Neural cell (in vitro differentiated cells): ENCODE data around the gene SFXN3. TPM values are rescaled to one million over a fixed set of nuclear protein-coding genes. Genes with fewer than 3 reads are reported as not detected.

ENCODE experiments used
- H2AFZ ChIP-seq: fragments of 200-600, 300-800 bp; sonication (generic), shearing (Covaris generic); 2 replicates; pipeline ENCODE4 v1.6.0; 2014; ENCODE audit warnings: low read depth, mild to moderate bottlenecking, antibody characterized with exemption, low read length, moderate library complexity
- H3F3A ChIP-seq: fragments of 200-600 bp; shearing (Covaris generic); 2 replicates; pipeline ENCODE4 v1.6.1; 2016; ENCODE audit warnings: mild to moderate bottlenecking, moderate library complexity, mixed read lengths, antibody characterized with exemption, low read length; ENCODE audit not compliant: insufficient read depth, poor library complexity, severe bottlenecking
- H3K27ac ChIP-seq: fragments of 200-600, 300-800 bp; sonication (generic), shearing (Covaris generic); 2 replicates; pipeline ENCODE4 v1.5.1; 2014; ENCODE audit warnings: mild to moderate bottlenecking, low read length, moderate library complexity
- H3K27me3 ChIP-seq: fragments of 300-800, 200-600 bp; sonication (generic), shearing (Covaris generic); 2 replicates; pipeline ENCODE4 v1.6.0; 2014; ENCODE audit warnings: mild to moderate bottlenecking, low read depth, low read length, moderate library complexity; ENCODE audit not compliant: insufficient read depth
- H3K36me3 ChIP-seq: fragments of 300-800, 200-600 bp; sonication (generic), shearing (Covaris generic); 2 replicates; pipeline ENCODE4 v1.5.1; 2014; ENCODE audit warnings: mild to moderate bottlenecking, antibody characterized with exemption, low read length, moderate library complexity; ENCODE audit not compliant: insufficient read depth
- H3K4me2 ChIP-seq: fragments of 300-800, 200-600 bp; sonication (generic), shearing (Covaris generic); 2 replicates; pipeline ENCODE4 v1.6.0; 2014; ENCODE audit warnings: mild to moderate bottlenecking, low read length
- H3K4me3 ChIP-seq: fragments of 300-800, 200-600 bp; sonication (generic), shearing (Covaris generic); 2 replicates; pipeline ENCODE4 v1.5.1; 2014; ENCODE audit warnings: mild to moderate bottlenecking, low read length, moderate library complexity
- H3K79me2 ChIP-seq: fragments of 200-600 bp; shearing (Covaris generic); replicated peaks from 2 replicates; pipeline ENCODE4 v1.6.0; 2014; ENCODE audit warnings: mild to moderate bottlenecking, low read length, moderate library complexity; ENCODE audit not compliant: insufficient read depth
- H3K9ac ChIP-seq: fragments of 300-800, 200-600 bp; sonication (generic), shearing (Covaris generic); 2 replicates; pipeline ENCODE4 v1.6.1; 2016; ENCODE audit warnings: mild to moderate bottlenecking, low read length, mixed read lengths
- H3K9me2 ChIP-seq: fragments of 200-600 bp; shearing (Covaris generic); 2 replicates; pipeline ENCODE4 v1.6.1; 2016; ENCODE audit warnings: mild to moderate bottlenecking, low read length, mixed read lengths; ENCODE audit not compliant: insufficient read depth
- H3K9me3 ChIP-seq: fragments of 200-600, 300-800 bp; sonication (generic), shearing (Covaris generic); 2 replicates; pipeline ENCODE4 v1.6.1; 2016; ENCODE audit warnings: mild to moderate bottlenecking, mixed run types, low read length, moderate library complexity, mixed read lengths
- H4K20me1 ChIP-seq: fragments of 200-600 bp; shearing (Covaris generic); 2 replicates; pipeline ENCODE4 v1.6.1; 2016; ENCODE audit warnings: mild to moderate bottlenecking, mixed run types; ENCODE audit not compliant: insufficient read depth
- CTCF ChIP-seq: fragments of 450-650 bp; IDR thresholded peaks from 2 replicates; pipeline ENCODE4 v1.5.1; 2014; ENCODE audit warnings: antibody characterized with exemption, mild to moderate bottlenecking, moderate library complexity; ENCODE audit not compliant: poor library complexity, severe bottlenecking
- EP300 ChIP-seq: fragments of 450-650 bp; conservative IDR thresholded peaks from 2 replicates; pipeline ENCODE4 v1.6.1; 2014; ENCODE audit warnings: antibody characterized with exemption, mild to moderate bottlenecking, moderate library complexity; ENCODE audit not compliant: poor library complexity, severe bottlenecking
- EZH2 ChIP-seq: fragments of 200-600, 300-800 bp; shearing (Covaris generic), sonication (generic); IDR thresholded peaks from 2 replicates; pipeline ENCODE4 v1.6.1; 2014; ENCODE audit warnings: antibody characterized with exemption, low read length, borderline replicate concordance, mild to moderate bottlenecking; ENCODE audit not compliant: insufficient read depth, poor library complexity, severe bottlenecking
- MXI1 ChIP-seq: fragments of 450-650 bp; conservative IDR thresholded peaks from 2 replicates; pipeline ENCODE4 v1.6.1; 2014; ENCODE audit warnings: antibody characterized with exemption, mild to moderate bottlenecking; ENCODE audit not compliant: poor library complexity, severe bottlenecking
- POLR2AphosphoS5 ChIP-seq: IDR thresholded peaks from 2 replicates; pipeline ENCODE4 v1.6.1; 2012
- RAD21 ChIP-seq: fragments of 450-650 bp; conservative IDR thresholded peaks from 2 replicates; pipeline ENCODE4 v1.6.1; 2014; ENCODE audit warnings: antibody characterized with exemption, mild to moderate bottlenecking, moderate library complexity
- SMC3 ChIP-seq: fragments of 450-650 bp; conservative IDR thresholded peaks from 2 replicates; pipeline ENCODE4 v1.6.1; 2014; ENCODE audit warnings: antibody characterized with exemption, mild to moderate bottlenecking, moderate library complexity; ENCODE audit not compliant: poor library complexity
- TAF1 ChIP-seq: IDR thresholded peaks from 2 replicates; pipeline ENCODE4 v1.6.1; 2012; ENCODE audit warnings: low read depth
- polyA plus RNA-seq: library from polyadenylated mRNA; depleted of rRNA; stranded (reverse); fragments of >200 nt; gene quantifications from 2 replicates; pipeline ENCODE4 v1.2.3, GENCODE V29; 2014
- TF ChIP-seq, protein P1 (sequence below): IDR thresholded peaks from 2 replicates; pipeline ENCODE4 v1.6.1; 2012; ENCODE audit warnings: borderline replicate concordance

SFXN3 gene
- polyA plus RNA-seq, 1 donor from 2014 or later: 52.1 TPM

GRCh38 chr10:101047961-101048892 is 17.2 kb downstream of the SFXN3 start:
- Histone ChIP-seq H2AFZ (no peak overlapping the region), H3K79me2 (no peaks in the 10 kb centered on the region), H3K4me3 (peak overlapping the region; percentile 18), H3K36me3 (no peaks in the 10 kb centered on the region), H4K20me1 (no peaks in the 10 kb centered on the region), H3K27ac (no peak overlapping the region), H3K9ac (no peak overlapping the region), H3F3A (peaks cover 4% of the 10 kb centered on the region), H3K4me2 (no peak overlapping the region), H3K9me3 (no peaks in the 10 kb centered on the region), H3K27me3 (peaks cover 69% of the 10 kb centered on the region), H3K9me2 (no peaks in the 10 kb centered on the region)
- TF ChIP-seq POLR2AphosphoS5 (no peak), CTCF (peak; percentile 38), EZH2 (peak; percentile 55)

DNA sequence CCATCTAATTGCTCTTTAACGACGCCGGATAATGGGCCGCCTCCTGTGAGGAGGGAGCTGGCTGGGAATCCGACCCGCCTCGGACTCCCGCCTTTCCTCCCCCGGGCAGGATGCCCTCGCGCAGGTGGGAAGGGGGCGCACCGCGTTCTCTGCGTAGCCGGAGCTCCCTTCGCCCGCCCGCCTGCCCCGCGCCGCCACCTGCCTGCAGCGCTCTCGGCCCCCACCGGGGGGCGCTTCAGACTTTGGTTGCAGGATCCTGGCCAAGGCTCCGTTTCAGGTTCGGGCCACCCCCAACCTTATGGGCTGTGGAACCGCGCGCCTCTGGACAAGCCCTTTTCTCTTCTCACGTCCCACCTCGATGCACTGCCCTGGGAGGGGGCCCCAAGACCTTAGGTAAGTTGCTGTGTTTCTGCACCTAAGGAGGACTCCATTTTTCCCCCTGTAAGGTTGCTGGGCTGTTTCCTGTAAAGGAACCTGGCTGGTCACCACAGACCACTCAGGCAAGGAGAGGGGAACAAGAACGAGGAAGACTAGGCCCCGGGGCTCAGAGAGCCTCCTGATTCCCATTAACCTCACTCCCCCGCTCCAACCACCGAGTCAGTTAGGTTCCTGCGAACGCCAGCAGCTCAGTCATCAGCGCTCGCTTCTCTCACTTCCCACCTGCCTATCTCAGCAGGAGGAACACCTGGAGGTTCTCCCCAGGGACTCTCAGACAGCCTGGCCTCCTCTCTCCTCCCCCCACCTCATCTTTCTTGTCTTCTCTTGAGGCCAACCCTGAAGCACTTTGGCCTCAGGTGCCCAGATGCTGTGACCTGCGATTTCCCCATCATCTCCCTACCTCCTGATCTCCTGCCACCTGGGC is 19.4 kb downstream of the SFXN3 start:
- no peak overlapping the region for H2AFZ ChIP-seq
- no peaks in the 10 kb centered on the region for H4K20me1 ChIP-seq
- H3K36me3 ChIP-seq: no peaks in the 10 kb centered on the region
- no peaks in the 10 kb centered on the region for H3F3A ChIP-seq
- H3K79me2 ChIP-seq: no peaks in the 10 kb centered on the region
- H3K4me2 ChIP-seq: no peak overlapping the region
- no peaks in the 10 kb centered on the region for H3K9me3 ChIP-seq
- H3K27me3 ChIP-seq: peaks cover 66% of the 10 kb centered on the region
- no peaks in the 10 kb centered on the region for H3K9me2 ChIP-seq
- H3K9ac ChIP-seq: no peak overlapping the region
- TF ChIP-seq EP300 (no peak), RAD21 (no peak), EZH2 (no peak), POLR2AphosphoS5 (no peak), TAF1 (no peak), CTCF (peak; percentile 58), SMC3 (peak; percentile 13), MXI1 (no peak)
- TF ChIP-seq, protein P1, sequence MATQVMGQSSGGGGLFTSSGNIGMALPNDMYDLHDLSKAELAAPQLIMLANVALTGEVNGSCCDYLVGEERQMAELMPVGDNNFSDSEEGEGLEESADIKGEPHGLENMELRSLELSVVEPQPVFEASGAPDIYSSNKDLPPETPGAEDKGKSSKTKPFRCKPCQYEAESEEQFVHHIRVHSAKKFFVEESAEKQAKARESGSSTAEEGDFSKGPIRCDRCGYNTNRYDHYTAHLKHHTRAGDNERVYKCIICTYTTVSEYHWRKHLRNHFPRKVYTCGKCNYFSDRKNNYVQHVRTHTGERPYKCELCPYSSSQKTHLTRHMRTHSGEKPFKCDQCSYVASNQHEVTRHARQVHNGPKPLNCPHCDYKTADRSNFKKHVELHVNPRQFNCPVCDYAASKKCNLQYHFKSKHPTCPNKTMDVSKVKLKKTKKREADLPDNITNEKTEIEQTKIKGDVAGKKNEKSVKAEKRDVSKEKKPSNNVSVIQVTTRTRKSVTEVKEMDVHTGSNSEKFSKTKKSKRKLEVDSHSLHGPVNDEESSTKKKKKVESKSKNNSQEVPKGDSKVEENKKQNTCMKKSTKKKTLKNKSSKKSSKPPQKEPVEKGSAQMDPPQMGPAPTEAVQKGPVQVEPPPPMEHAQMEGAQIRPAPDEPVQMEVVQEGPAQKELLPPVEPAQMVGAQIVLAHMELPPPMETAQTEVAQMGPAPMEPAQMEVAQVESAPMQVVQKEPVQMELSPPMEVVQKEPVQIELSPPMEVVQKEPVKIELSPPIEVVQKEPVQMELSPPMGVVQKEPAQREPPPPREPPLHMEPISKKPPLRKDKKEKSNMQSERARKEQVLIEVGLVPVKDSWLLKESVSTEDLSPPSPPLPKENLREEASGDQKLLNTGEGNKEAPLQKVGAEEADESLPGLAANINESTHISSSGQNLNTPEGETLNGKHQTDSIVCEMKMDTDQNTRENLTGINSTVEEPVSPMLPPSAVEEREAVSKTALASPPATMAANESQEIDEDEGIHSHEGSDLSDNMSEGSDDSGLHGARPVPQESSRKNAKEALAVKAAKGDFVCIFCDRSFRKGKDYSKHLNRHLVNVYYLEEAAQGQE: no peak
- peak overlapping the region; percentile 21 for H3K4me3 ChIP-seq
- no peak overlapping the region for H3K27ac ChIP-seq
